Loucy (cell line): ENCODE measurements around the gene ZRANB1.

ENCODE experiments used
- H2AFZ ChIP-seq: fragments of 200-600 bp; sonication (generic); 2 replicates; pipeline ENCODE4 v1.6.0; 2016; ENCODE audit warnings: antibody characterized with exemption, mild to moderate bottlenecking, low read length, moderate library complexity
- H3F3A ChIP-seq: fragments of 200-600 bp; 2 replicates; pipeline ENCODE4 v1.6.0; 2016; ENCODE audit warnings: antibody characterized with exemption, low read depth, mild to moderate bottlenecking
- H3K27me3 ChIP-seq: fragments of 200-600 bp; sonication (generic); 2 replicates; pipeline ENCODE4 v1.6.1; 2014; ENCODE audit warnings: low read length, mild to moderate bottlenecking; ENCODE audit not compliant: insufficient read depth, poor library complexity, severe bottlenecking
- H3K36me3 ChIP-seq: fragments of 200-600 bp; sonication (generic); 2 replicates; pipeline ENCODE4 v1.6.1; 2016; ENCODE audit warnings: low read length; ENCODE audit not compliant: insufficient read depth
- H3K4me1 ChIP-seq: fragments of 200-600 bp; sonication (generic); 2 replicates; pipeline ENCODE4 v1.5.1; 2014; ENCODE audit warnings: low read length, mild to moderate bottlenecking; ENCODE audit not compliant: insufficient read depth, poor library complexity, severe bottlenecking
- H3K4me2 ChIP-seq: fragments of 200-600 bp; sonication (generic); 2 replicates; pipeline ENCODE4 v1.6.0; 2014; ENCODE audit warnings: antibody characterized with exemption, low read length, low read depth, mild to moderate bottlenecking; ENCODE audit not compliant: poor library complexity, severe bottlenecking
- H3K4me3 ChIP-seq: fragments of 200-600 bp; sonication (generic); 2 replicates; pipeline ENCODE4 v1.5.1; 2014; ENCODE audit warnings: low read length, mild to moderate bottlenecking, mixed read lengths; ENCODE audit not compliant: poor library complexity, severe bottlenecking
- H3K79me2 ChIP-seq: fragments of 200-600 bp; sonication (generic); 2 replicates; pipeline ENCODE4 v1.6.1; 2014; ENCODE audit warnings: low read length; ENCODE audit not compliant: insufficient read depth
- H3K9ac ChIP-seq: fragments of 200-600 bp; sonication (generic); 2 replicates; pipeline ENCODE4 v1.6.0; 2014; ENCODE audit warnings: mild to moderate bottlenecking, low read depth, low read length, moderate library complexity; ENCODE audit not compliant: poor library complexity, severe bottlenecking
- H3K9me2 ChIP-seq: fragments of 200-600 bp; sonication (generic); replicated peaks from 2 replicates; pipeline ENCODE4 v1.6.1; 2016; ENCODE audit warnings: low read depth, low read length, mixed read lengths
- H3K9me3 ChIP-seq: fragments of 200-600 bp; sonication (generic); 2 replicates; pipeline ENCODE4 v1.6.1; 2014; ENCODE audit warnings: mild to moderate bottlenecking, antibody characterized with exemption, low read length, low read depth; ENCODE audit not compliant: insufficient read depth
- H4K20me1 ChIP-seq: fragments of 200-600 bp; sonication (generic); 2 replicates; pipeline ENCODE4 v1.6.0; 2014; ENCODE audit warnings: antibody characterized with exemption, low read length, mild to moderate bottlenecking; ENCODE audit not compliant: insufficient read depth, poor library complexity, severe bottlenecking
- EZH2phosphoT487 ChIP-seq: fragments of 200-600 bp; IDR thresholded peaks from 2 replicates; pipeline ENCODE4 v1.6.1; 2018; ENCODE audit warnings: antibody characterized with exemption, mild to moderate bottlenecking, moderate library complexity, borderline replicate concordance
- TF ChIP-seq, protein P1 (sequence below): fragments of 200-600 bp; sonication (generic); conservative IDR thresholded peaks from 2 replicates; pipeline ENCODE4 v1.5.1; 2014; ENCODE audit warnings: mild to moderate bottlenecking, antibody characterized with exemption, low read length

The ZRANB1 gene

DNA sequence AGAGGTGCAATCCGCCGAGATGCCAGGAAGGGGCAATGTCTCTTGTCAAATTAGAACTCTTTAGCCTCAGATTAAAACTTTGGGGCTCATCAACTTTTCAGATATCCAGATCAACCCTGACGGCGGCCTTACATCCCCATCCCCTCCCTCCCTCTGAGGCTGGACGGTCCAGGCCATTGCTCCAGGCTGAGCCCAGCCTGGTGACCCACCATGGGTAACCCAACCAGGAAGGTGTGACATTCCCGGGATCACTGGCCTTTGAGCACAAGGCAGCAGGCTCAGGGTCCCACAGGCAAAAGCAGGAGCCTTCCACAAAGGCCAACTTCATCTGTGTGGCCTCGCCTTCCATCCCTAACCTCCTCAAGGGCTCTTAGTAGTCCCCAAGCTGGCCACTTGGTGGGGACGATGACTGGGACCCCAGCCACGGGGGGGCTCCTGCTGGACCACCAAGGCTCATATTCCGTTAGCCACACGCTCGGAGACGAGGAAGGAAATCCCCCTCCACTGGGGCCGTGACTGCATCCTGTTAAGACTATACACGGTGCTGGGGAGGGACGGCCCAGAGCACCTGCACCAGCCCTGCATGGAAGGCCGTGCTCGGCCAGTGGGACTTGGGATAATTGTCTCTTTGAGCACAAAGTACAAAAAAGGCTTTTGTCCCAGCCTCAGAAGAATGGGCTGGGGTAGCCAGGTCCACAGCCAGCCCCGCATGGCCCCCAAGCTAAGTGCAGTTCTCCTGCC lies 62.8 kb downstream of the ZRANB1 start:
- Histone ChIP-seq H3K4me2 (no peak overlapping the region), H3K9ac (no peak overlapping the region), H3F3A (no peaks in the 10 kb centered on the region), H3K9me3 (no peaks in the 10 kb centered on the region), H3K36me3 (no peaks in the 10 kb centered on the region), H3K27me3 (no peaks in the 10 kb centered on the region), H3K4me3 (no peak overlapping the region), H3K4me1 (peaks cover 3% of the 10 kb centered on the region), H2AFZ (no peak overlapping the region), H3K79me2 (no peaks in the 10 kb centered on the region), H4K20me1 (no peaks in the 10 kb centered on the region), H3K9me2 (no peaks in the 10 kb centered on the region)
- TF ChIP-seq EZH2phosphoT487, result no peak
- TF ChIP-seq, protein P1, sequence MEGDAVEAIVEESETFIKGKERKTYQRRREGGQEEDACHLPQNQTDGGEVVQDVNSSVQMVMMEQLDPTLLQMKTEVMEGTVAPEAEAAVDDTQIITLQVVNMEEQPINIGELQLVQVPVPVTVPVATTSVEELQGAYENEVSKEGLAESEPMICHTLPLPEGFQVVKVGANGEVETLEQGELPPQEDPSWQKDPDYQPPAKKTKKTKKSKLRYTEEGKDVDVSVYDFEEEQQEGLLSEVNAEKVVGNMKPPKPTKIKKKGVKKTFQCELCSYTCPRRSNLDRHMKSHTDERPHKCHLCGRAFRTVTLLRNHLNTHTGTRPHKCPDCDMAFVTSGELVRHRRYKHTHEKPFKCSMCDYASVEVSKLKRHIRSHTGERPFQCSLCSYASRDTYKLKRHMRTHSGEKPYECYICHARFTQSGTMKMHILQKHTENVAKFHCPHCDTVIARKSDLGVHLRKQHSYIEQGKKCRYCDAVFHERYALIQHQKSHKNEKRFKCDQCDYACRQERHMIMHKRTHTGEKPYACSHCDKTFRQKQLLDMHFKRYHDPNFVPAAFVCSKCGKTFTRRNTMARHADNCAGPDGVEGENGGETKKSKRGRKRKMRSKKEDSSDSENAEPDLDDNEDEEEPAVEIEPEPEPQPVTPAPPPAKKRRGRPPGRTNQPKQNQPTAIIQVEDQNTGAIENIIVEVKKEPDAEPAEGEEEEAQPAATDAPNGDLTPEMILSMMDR, result no peak

DNA sequence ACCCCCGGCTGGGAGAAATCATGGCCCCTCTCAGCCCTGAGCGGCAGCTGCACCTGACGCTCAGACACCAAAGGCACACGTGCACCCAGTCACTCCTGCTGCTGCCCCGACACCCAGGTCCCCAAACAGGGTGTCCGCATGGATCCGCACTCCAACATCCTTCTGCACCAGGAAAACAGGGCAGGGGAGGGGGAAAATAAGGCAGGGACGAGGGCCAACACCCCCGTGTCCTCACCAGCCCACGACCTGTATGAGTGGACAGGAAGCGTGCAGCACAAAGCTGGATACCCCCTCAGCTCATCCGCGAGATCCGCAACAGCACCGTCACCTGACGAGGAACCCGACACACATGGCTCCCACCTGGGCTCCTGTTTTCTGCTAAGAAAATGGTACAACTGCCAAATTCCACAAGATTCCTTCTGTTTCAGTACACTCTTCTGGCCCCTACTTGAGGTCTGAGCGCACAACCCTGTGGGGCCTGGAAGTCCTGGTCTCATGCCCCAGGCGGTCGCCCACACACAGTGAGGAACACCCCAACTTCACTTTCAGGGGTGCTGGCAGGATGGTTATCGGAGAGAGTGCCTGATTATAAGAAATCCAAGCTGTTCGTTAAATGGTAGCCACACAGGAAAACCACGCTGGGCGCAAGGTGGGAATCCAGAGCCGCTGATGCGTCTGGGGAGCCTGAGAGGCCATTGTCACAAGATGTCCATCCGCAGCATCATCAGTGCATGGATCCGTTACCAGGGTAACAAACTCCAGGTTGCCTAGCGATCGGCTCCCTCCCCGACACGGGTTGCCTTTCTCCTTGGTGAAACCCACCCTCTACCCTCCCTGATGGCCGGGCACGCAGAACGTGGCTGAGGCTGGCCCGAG lies 63.6 kb downstream of the ZRANB1 start:
- no peaks in the 10 kb centered on the region for H3K79me2 ChIP-seq
- no peaks in the 10 kb centered on the region for H3K9me3 ChIP-seq
- H3K4me2 ChIP-seq, result no peak overlapping the region
- H4K20me1 ChIP-seq, result no peaks in the 10 kb centered on the region
- no peak overlapping the region for H3K4me3 ChIP-seq
- H3F3A ChIP-seq, result no peaks in the 10 kb centered on the region
- no peaks in the 10 kb centered on the region for H3K9me2 ChIP-seq
- no peaks in the 10 kb centered on the region for H3K36me3 ChIP-seq
- no peak overlapping the region for H2AFZ ChIP-seq
- no peaks in the 10 kb centered on the region for H3K4me1 ChIP-seq
- H3K27me3 ChIP-seq, result no peaks in the 10 kb centered on the region
- no peak overlapping the region for H3K9ac ChIP-seq
- TF ChIP-seq, protein P1, result no peak
- TF ChIP-seq EZH2phosphoT487, result no peak

DNA sequence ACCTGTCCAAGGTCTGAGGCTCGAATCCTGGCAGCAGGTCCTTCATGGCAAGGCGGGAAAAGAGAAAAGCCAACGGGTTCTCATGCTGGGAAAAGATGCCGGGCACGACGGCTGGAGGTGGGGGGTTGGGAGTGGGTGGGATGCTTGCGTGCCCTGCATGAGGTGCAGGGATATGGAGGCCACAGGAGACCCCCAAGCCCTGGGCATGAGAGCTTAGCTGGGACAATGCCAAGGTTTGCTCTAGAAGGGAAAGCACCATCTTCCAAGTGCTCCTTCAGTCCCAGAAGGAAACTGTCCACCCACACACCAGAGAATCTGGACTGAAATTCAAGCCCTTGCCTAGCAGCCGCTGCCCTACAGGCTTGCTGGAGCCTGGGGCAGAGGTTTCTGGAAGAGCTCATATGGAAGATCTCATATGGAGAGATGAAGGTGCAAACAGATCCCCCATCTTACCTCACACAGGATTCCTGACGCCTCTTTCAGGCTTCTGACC lies 64.3 kb downstream of the ZRANB1 start:
- no peaks in the 10 kb centered on the region for H3K4me1 ChIP-seq
- H3K9me2 ChIP-seq, result no peaks in the 10 kb centered on the region
- no peak overlapping the region for H3K4me2 ChIP-seq
- H3K27me3 ChIP-seq, result no peaks in the 10 kb centered on the region
- no peaks in the 10 kb centered on the region for H3K9me3 ChIP-seq
- H4K20me1 ChIP-seq, result no peaks in the 10 kb centered on the region
- no peaks in the 10 kb centered on the region for H3F3A ChIP-seq
- H3K9ac ChIP-seq, result no peak overlapping the region
- no peaks in the 10 kb centered on the region for H3K79me2 ChIP-seq
- H3K4me3 ChIP-seq, result no peak overlapping the region
- H2AFZ ChIP-seq, result no peak overlapping the region
- TF ChIP-seq EZH2phosphoT487, result no peak
- TF ChIP-seq, protein P1, result no peak
- H3K36me3 ChIP-seq, result no peaks in the 10 kb centered on the region
